ENCODE data around the gene PKD1. TPM values are rescaled to one million over a fixed set of nuclear protein-coding genes. Genes with fewer than 3 reads are reported as not detected.

PKD1 gene
- total and polyA plus RNA-seq, 7 experiments from 2014 or later = 4.9 to 153 (median 97.6) TPM

GRCh38 chr16:2152695-2153506 lies 17.2 kb upstream of the PKD1 start:
- H3K36me3 ChIP-seq (ENCODE audit: control insufficient read depth in 2 of 3, insufficient read depth in 3 of 3, low read length in 3 of 3) = peaks cover 0 to 11% (median 0%) of the 10 kb centered on the region in 3 experiments
- Mint-ChIP-seq H3K27ac (peak overlapping the region in 8 of 9 donors; percentile 15 to 94 (median 74)), H3K36me3 (peaks cover 0 to 21% (median 0%) of the 10 kb centered on the region in 5 donors), H3K4me1 (peaks cover 19 to 57% (median 40%) of the 10 kb centered on the region in 7 donors), H3K9me3 (no peaks in the 10 kb centered on the region), H3K27me3 (peaks cover 0 to 3% (median 0%) of the 10 kb centered on the region in 5 donors), H3K4me3 (peak overlapping the region; percentile 82 to 99 (median 89))
- H3K9me3 ChIP-seq (ENCODE audit: control insufficient read depth in 2 of 3, low read length in 3 of 3) = no peaks in the 10 kb centered on the region
- peak in 2 of 9 donors; percentile 21 to 36 for DNase-seq
- peaks cover 24 to 65% of the 10 kb centered on the region in 2 donors for H3K4me1 ChIP-seq (ENCODE audit: control insufficient read depth in 2 of 2, insufficient read depth in 2 of 2, low read length in 2 of 2)
- H3K27me3 ChIP-seq (ENCODE audit: control insufficient read depth in 2 of 2, insufficient read depth in 2 of 2, low read length in 2 of 2) = no peaks in the 10 kb centered on the region
- intact Hi-C loops (cut with micrococcal nuclease) = loop anchor here (1.0 to 10.0 kb wide), 6 partner anchors 13 to 658 kb away; partner anchors contain the start of genes NUBP2 (in 2 of the 2), SPSB3 (in 2 of the 2), NDUFB10 (in 1 of the 2) and TELO2 (in 1 of the 2)
- peak overlapping the region; percentile 80 for H3K27ac ChIP-seq (ENCODE audit: low read depth, low read length)
- ATAC-seq = no peak
- ChIA-PET POLR2A (interaction anchor here (0.6 to 4.3 kb wide), 8 partner anchors 8 to 1503 kb away, joined by 3 to 44 read pairs (median 4); partner anchors contain the start of genes ECI1, RNF151 and RPS2), CTCF (interaction anchor here (0.5 to 3.7 kb wide), 7 partner anchors 11 to 151 kb away, joined by 3 to 30 read pairs (median 3); partner anchors contain the start of genes ECI1, NTHL1 and TSC2)
- H3K4me3 ChIP-seq (ENCODE audit: low read length) = peak overlapping the region; percentile 79

- no peaks in the 10 kb centered on the region for H3K9me3 Mint-ChIP-seq
- peaks cover 0 to 3% (median 0%) of the 10 kb centered on the region in 5 donors for H3K27me3 Mint-ChIP-seq
These were observed 15.7 kb upstream of the PKD1 start for GRCh38 chr16:2151188-2152091.

GRCh38 chr16:2150418-2151187 lies 14.9 kb upstream of the PKD1 start:
- ChIA-PET CTCF (interaction anchor here (1.4 to 2.0 kb wide), 2 partner anchors 10 to 128 kb away, joined by 5 to 6 read pairs; no protein-coding TSS in a partner anchor), POLR2A (interaction anchor here (0.5 to 2.0 kb wide), 6 partner anchors 10 to 1316 kb away, joined by 3 to 8 read pairs (median 3); partner anchors contain the start of gene PKD1)
- intact Hi-C loops (cut with micrococcal nuclease) = loop anchor here (10.0 kb wide), 2 partner anchors 366 to 656 kb away; partner anchors contain the start of genes NUBP2 (in 2 of the 2), SPSB3 (in 2 of the 2) and TELO2 (in 1 of the 2)
- Histone ChIP-seq H3K4me3 (ENCODE audit: low read length) (no peak overlapping the region), H3K27ac (ENCODE audit: low read depth, low read length) (no peak overlapping the region), H3K9me3 (ENCODE audit: control insufficient read depth in 2 of 3, low read length in 3 of 3) (no peaks in the 10 kb centered on the region), H3K4me1 (ENCODE audit: control insufficient read depth in 2 of 2, insufficient read depth in 2 of 2, low read length in 2 of 2) (peaks cover 24 to 51% of the 10 kb centered on the region in 2 donors), H3K36me3 (ENCODE audit: control insufficient read depth in 2 of 3, insufficient read depth in 3 of 3, low read length in 3 of 3) (peaks cover 0 to 11% (median 0%) of the 10 kb centered on the region in 3 experiments), H3K27me3 (ENCODE audit: control insufficient read depth in 2 of 2, insufficient read depth in 2 of 2, low read length in 2 of 2) (no peaks in the 10 kb centered on the region)
- Mint-ChIP-seq H3K27ac (no peak overlapping the region), H3K4me1 (peaks cover 0 to 38% (median 29%) of the 10 kb centered on the region in 7 donors), H3K36me3 (peaks cover 0 to 21% (median 0%) of the 10 kb centered on the region in 5 donors), H3K9me3 (no peaks in the 10 kb centered on the region), H3K4me3 (peak overlapping the region in 3 of 10 donors; percentile 54 to 77 (median 63)), H3K27me3 (peaks cover 0 to 3% (median 0%) of the 10 kb centered on the region in 5 donors)
- no peak for ATAC-seq
- no peak for DNase-seq

More at GRCh38 chr16:2151188-2152091, 15.7 kb upstream of the PKD1 start:
- H3K4me3 ChIP-seq (ENCODE audit: low read length) = no peak overlapping the region
- intact Hi-C loops (cut with micrococcal nuclease) = loop anchor here (2.0 to 10.0 kb wide), 3 partner anchors 289 to 657 kb away; partner anchors contain the start of genes NUBP2 (in 2 of the 2), SPSB3 (in 2 of the 2) and TELO2 (in 1 of the 2)
- H3K4me3 Mint-ChIP-seq = peak overlapping the region in 8 of 10 donors; percentile 27 to 99 (median 52)
- peak overlapping the region in 1 of 9 donors; percentile 17 for H3K27ac Mint-ChIP-seq
- H3K36me3 Mint-ChIP-seq = peaks cover 0 to 21% (median 0%) of the 10 kb centered on the region in 5 donors
- H3K27ac ChIP-seq (ENCODE audit: low read depth, low read length) = no peak overlapping the region
- POLR2A ChIA-PET = interaction anchor here (0.6 to 2.0 kb wide), 5 partner anchors 10 to 142 kb away, joined by 3 to 8 read pairs (median 3); partner anchors contain the start of gene PKD1
- no peak for DNase-seq
- no peaks in the 10 kb centered on the region for H3K27me3 ChIP-seq (ENCODE audit: control insufficient read depth in 2 of 2, insufficient read depth in 2 of 2, low read length in 2 of 2)
- peaks cover 0 to 11% (median 0%) of the 10 kb centered on the region in 3 experiments for H3K36me3 ChIP-seq (ENCODE audit: control insufficient read depth in 2 of 3, insufficient read depth in 3 of 3, low read length in 3 of 3)
- no peaks in the 10 kb centered on the region for H3K9me3 ChIP-seq (ENCODE audit: control insufficient read depth in 2 of 3, low read length in 3 of 3)
- H3K4me1 ChIP-seq (ENCODE audit: control insufficient read depth in 2 of 2, insufficient read depth in 2 of 2, low read length in 2 of 2) = peaks cover 24 to 55% of the 10 kb centered on the region in 2 donors
- no peak for ATAC-seq
- H3K4me1 Mint-ChIP-seq = peaks cover 5 to 42% (median 33%) of the 10 kb centered on the region in 7 donors
- CTCF ChIA-PET = interaction anchor here (0.6 to 2.0 kb wide), 3 partner anchors 11 to 156 kb away, joined by 3 to 6 read pairs (median 5); no protein-coding TSS in a partner anchor

GRCh38 chr16:2149630-2150417 lies 14.1 kb upstream of the PKD1 start:
- DNase-seq = no peak
- H3K27me3 ChIP-seq (ENCODE audit: control insufficient read depth in 2 of 2, insufficient read depth in 2 of 2, low read length in 2 of 2) = no peaks in the 10 kb centered on the region
- ChIA-PET POLR2A (interaction anchor here (0.5 to 2.0 kb wide), 3 partner anchors 13 to 1317 kb away, joined by 3 to 7 read pairs (median 3); partner anchors contain the start of gene PKD1), CTCF (no interaction called here)
- H3K4me1 ChIP-seq (ENCODE audit: control insufficient read depth in 2 of 2, insufficient read depth in 2 of 2, low read length in 2 of 2) = peaks cover 24 to 48% of the 10 kb centered on the region in 2 donors
- H3K4me3 ChIP-seq (ENCODE audit: low read length) = no peak overlapping the region
- ATAC-seq = no peak
- Mint-ChIP-seq H3K27ac (peak overlapping the region in 2 of 9 donors; percentile 43 to 48), H3K4me3 (peak overlapping the region in 8 of 10 donors; percentile 18 to 67 (median 40)), H3K36me3 (peaks cover 0 to 20% (median 0%) of the 10 kb centered on the region in 5 donors), H3K9me3 (no peaks in the 10 kb centered on the region), H3K27me3 (peaks cover 0 to 3% (median 0%) of the 10 kb centered on the region in 5 donors), H3K4me1 (peaks cover 0 to 32% (median 25%) of the 10 kb centered on the region in 7 donors)
- H3K9me3 ChIP-seq (ENCODE audit: control insufficient read depth in 2 of 3, low read length in 3 of 3) = no peaks in the 10 kb centered on the region
- peaks cover 0 to 11% (median 0%) of the 10 kb centered on the region in 3 experiments for H3K36me3 ChIP-seq (ENCODE audit: control insufficient read depth in 2 of 3, insufficient read depth in 3 of 3, low read length in 3 of 3)
- intact Hi-C loops (cut with micrococcal nuclease) = loop anchor here (2.0 to 10.0 kb wide), 3 partner anchors 103 to 655 kb away; partner anchors contain the start of genes NUBP2 (in 2 of the 2), SPSB3 (in 2 of the 2), NTHL1 (in 1 of the 2) and TELO2 (in 1 of the 2)
- H3K27ac ChIP-seq (ENCODE audit: low read depth, low read length) = no peak overlapping the region
